DOHH2 (cell line): ENCODE data around the gene ATXN2.

Experiments used
- EZH2phosphoT487 ChIP-seq: fragments of 200-600 bp; sonication (generic); IDR thresholded peaks from 2 replicates; pipeline ENCODE4 v1.6.1; 2017; ENCODE audit warnings: borderline replicate concordance, mild to moderate bottlenecking, antibody characterized with exemption, low read length, moderate library complexity, mixed read lengths
- TF ChIP-seq, protein P1 (sequence below): fragments of 200-600 bp; sonication (generic); IDR thresholded peaks from one replicate; pipeline ENCODE4 v1.5.1; 2014; ENCODE audit warnings: antibody characterized with exemption, mild to moderate bottlenecking, low read depth, low read length; ENCODE audit not compliant: poor library complexity, severe bottlenecking

GRCh38 chr12:111448846-111449790, 150.0 kb downstream of the ATXN2 start:
- TF ChIP-seq, protein P1, sequence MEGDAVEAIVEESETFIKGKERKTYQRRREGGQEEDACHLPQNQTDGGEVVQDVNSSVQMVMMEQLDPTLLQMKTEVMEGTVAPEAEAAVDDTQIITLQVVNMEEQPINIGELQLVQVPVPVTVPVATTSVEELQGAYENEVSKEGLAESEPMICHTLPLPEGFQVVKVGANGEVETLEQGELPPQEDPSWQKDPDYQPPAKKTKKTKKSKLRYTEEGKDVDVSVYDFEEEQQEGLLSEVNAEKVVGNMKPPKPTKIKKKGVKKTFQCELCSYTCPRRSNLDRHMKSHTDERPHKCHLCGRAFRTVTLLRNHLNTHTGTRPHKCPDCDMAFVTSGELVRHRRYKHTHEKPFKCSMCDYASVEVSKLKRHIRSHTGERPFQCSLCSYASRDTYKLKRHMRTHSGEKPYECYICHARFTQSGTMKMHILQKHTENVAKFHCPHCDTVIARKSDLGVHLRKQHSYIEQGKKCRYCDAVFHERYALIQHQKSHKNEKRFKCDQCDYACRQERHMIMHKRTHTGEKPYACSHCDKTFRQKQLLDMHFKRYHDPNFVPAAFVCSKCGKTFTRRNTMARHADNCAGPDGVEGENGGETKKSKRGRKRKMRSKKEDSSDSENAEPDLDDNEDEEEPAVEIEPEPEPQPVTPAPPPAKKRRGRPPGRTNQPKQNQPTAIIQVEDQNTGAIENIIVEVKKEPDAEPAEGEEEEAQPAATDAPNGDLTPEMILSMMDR = no peak
- no peak for TF ChIP-seq EZH2phosphoT487
